ENCODE data around the gene ATG4D. TPM values are rescaled to one million over a fixed set of nuclear protein-coding genes. Genes with fewer than 3 reads are reported as not detected.
A peak's percentile ranks its signal among the peaks of the same experiment; 100 is the strongest.

Gene ATG4D
- polyA plus RNA-seq, 1 experiment: 13.0 TPM

DNA sequence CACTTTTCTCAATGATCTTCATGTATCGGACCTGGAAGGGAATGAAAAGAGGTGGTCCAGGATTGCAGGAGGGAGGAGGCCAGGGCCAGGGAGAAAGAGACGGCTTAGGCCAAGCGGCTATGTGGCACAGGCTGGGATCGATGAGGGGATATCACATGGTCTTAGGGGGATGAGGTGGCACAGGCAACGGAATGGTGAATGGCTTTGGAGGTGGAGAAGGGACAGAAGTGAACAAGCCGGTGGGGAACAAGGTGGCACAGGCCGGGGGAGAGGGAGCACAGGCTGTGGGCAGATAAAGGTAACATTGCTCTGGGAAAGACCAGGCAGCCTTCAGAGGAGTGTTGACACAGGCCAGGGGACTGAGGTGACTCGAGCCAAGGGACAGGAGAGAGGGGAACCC lies 30.8 kb downstream of the ATG4D start:
- H3K4me3 ChIP-seq (ENCODE audit: low read depth, low read length): no peak overlapping the region
- H3K27me3 ChIP-seq (ENCODE audit: control insufficient read depth, insufficient read depth, low read length): no peaks in the 10 kb centered on the region
- H3K36me3 ChIP-seq (ENCODE audit: control insufficient read depth, insufficient read depth, low read length): no peaks in the 10 kb centered on the region
- no peak for DNase-seq (ENCODE audit: low read depth)
- TF ChIP-seq, protein P1, sequence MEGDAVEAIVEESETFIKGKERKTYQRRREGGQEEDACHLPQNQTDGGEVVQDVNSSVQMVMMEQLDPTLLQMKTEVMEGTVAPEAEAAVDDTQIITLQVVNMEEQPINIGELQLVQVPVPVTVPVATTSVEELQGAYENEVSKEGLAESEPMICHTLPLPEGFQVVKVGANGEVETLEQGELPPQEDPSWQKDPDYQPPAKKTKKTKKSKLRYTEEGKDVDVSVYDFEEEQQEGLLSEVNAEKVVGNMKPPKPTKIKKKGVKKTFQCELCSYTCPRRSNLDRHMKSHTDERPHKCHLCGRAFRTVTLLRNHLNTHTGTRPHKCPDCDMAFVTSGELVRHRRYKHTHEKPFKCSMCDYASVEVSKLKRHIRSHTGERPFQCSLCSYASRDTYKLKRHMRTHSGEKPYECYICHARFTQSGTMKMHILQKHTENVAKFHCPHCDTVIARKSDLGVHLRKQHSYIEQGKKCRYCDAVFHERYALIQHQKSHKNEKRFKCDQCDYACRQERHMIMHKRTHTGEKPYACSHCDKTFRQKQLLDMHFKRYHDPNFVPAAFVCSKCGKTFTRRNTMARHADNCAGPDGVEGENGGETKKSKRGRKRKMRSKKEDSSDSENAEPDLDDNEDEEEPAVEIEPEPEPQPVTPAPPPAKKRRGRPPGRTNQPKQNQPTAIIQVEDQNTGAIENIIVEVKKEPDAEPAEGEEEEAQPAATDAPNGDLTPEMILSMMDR (IDR thresholded peaks at IDR 0.05; ENCODE audit: insufficient read depth, low read depth, low read length): no peak
- CTCF ChIA-PET: interaction anchor here (0.7 to 12.5 kb wide), 6 partner anchors 21 to 157 kb away, joined by 3 to 374 read pairs (median 4); no protein-coding TSS in a partner anchor
- POLR2A ChIA-PET: no interaction called here

DNA sequence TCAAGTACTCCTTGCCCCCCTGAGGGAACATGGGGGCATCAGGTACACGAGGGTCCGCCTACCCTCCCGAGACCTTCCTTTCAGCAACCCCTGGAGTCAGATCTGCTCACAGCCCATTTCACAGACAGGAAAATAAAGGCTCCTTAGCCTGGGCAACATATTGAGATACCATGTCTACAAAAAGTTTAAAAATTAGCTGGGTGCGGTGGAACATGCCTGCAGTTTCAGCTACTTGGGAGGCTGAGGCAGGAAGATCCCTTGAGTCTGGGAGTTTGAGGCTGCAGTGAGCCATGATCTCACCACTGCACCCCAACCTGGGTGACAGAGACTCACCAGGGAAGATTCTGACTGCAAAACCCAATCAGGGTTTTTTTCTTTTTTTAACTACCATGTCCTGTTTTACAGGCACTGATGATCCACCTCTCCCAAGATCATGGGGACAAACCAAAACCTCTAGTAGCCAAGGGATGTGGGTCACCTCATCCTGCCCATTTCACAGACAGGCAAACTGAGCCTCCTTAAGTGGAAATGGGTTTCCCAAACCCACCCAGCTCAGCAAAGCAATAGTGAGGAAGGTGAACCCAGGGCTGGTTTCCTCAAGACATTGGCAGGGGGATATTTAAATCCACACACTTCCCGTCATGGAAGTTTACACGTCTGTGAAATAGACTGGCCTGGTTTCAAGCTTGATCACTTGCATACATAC lies 31.5 kb downstream of the ATG4D start:
- ChIA-PET CTCF (interaction anchor here (1.0 to 12.5 kb wide), 5 partner anchors 20 to 124 kb away, joined by 3 to 374 read pairs (median 4); no protein-coding TSS in a partner anchor), POLR2A (no interaction called here)
- Histone ChIP-seq H3K4me3 (ENCODE audit: low read depth, low read length) (no peak overlapping the region), H3K36me3 (ENCODE audit: control insufficient read depth, insufficient read depth, low read length) (no peaks in the 10 kb centered on the region), H3K27me3 (ENCODE audit: control insufficient read depth, insufficient read depth, low read length) (no peaks in the 10 kb centered on the region)
- no peak for DNase-seq (ENCODE audit: low read depth)
- TF ChIP-seq, protein P1 (IDR thresholded peaks at IDR 0.05; ENCODE audit: insufficient read depth, low read depth, low read length): no peak

DNA sequence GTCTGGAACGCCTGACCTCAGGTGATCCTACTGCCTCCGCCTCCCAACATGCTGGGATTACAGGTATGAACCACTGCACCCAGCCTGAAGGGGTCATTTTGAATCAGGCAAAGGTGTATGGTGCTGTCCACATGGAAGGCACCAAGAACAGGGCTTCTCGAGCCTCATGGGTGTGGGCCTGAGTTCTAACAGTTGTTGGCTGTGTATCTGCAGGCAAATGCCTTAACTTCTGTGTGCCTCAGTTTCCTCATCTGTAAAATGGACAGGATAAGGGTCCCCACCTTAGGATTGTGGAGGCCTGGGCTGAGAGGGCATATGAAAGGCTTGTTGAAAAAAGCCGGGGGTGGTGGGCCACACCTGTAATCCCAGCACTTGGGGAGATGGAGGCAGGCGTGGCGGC lies 34.2 kb downstream of the ATG4D start:
- ChIA-PET CTCF (interaction anchor here (4.7 to 12.5 kb wide), 2 partner anchors 67 to 121 kb away, joined by 115 to 374 read pairs; partner anchors contain the start of gene QTRT1), POLR2A (no interaction called here)
- H3K36me3 ChIP-seq (ENCODE audit: control insufficient read depth, insufficient read depth, low read length): no peaks in the 10 kb centered on the region
- DNase-seq (ENCODE audit: low read depth): no peak
- H3K27me3 ChIP-seq (ENCODE audit: control insufficient read depth, insufficient read depth, low read length): no peaks in the 10 kb centered on the region
- H3K4me3 ChIP-seq (ENCODE audit: low read depth, low read length): no peak overlapping the region
- TF ChIP-seq, protein P1 (IDR thresholded peaks at IDR 0.05; ENCODE audit: insufficient read depth, low read depth, low read length): no peak

DNA sequence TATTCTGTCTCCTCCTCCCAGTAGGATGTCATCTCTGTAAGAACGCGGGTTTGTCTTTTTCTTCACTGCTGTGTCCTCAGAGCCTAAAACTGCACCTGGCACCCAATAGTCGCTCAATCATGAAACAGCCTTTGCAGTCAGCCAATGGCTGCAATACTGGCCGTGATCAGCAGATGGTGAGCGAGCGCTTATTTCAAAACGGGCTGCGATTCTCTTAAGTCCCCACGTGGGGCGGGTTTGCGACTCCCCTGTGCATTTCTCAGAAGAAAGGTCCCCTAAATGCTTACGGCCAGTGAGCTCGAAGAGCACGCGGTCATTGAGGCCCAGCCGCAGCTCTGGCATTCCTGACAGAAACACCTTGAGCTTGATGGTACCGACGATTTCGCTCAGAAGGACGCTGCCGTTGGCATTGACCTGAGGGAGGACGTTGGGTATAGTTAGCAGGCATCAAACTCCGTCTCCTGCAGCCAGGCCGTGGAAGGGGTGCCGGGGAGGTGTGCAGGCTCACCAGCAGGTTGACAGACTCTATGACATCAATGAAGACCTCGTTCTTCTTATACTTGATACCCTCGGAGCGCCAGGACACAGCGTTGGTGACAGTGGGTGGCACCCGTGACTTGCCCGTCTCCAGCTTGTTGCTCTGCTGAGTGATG lies 37.4 kb downstream of the ATG4D start:
- Histone ChIP-seq H3K36me3 (ENCODE audit: control insufficient read depth, insufficient read depth, low read length) (no peaks in the 10 kb centered on the region), H3K27me3 (ENCODE audit: control insufficient read depth, insufficient read depth, low read length) (no peaks in the 10 kb centered on the region), H3K4me3 (ENCODE audit: low read depth, low read length) (no peak overlapping the region)
- ChIA-PET CTCF (interaction anchor here (0.6 to 12.5 kb wide), 45 partner anchors 8 to 174 kb away, joined by 3 to 374 read pairs (median 4); partner anchors contain the start of genes DNM2, KRI1, QTRT1 and S1PR5), POLR2A (no interaction called here)
- TF ChIP-seq, protein P1 (IDR thresholded peaks at IDR 0.05; ENCODE audit: insufficient read depth, low read depth, low read length): peak; percentile 97
- peak; percentile 46 for DNase-seq (ENCODE audit: low read depth)

DNA sequence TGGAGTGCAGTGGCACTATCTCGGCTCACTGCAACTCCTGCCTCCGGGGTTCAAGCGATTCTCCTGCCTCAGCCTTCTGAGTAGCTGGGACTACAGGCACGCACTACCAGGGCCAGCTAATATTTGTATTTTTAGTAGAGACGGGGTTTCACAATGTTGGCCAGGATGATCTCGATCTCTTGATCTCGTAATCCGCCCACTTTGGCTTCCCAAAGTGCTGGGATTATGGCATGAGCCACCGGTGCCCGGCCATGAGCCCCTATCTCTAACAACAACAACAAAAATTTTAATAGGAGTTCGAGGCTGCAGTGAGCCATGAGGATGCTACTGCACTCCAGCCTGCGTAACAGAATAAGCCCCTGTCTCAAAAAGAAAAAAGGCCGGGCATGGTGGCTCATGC lies 38.4 kb downstream of the ATG4D start:
- CTCF ChIA-PET: interaction anchor here (0.7 to 12.5 kb wide), 25 partner anchors 9 to 158 kb away, joined by 3 to 374 read pairs (median 5); partner anchors contain the start of genes KRI1 and QTRT1

More for the DNA sequence above, 38.4 kb downstream of the ATG4D start:
- TF ChIP-seq, protein P1 (IDR thresholded peaks at IDR 0.05; ENCODE audit: insufficient read depth, low read depth, low read length): no peak
- peaks cover 4% of the 10 kb centered on the region for H3K27me3 ChIP-seq (ENCODE audit: control insufficient read depth, insufficient read depth, low read length)
- POLR2A ChIA-PET: no interaction called here
- DNase-seq (ENCODE audit: low read depth): no peak
- no peaks in the 10 kb centered on the region for H3K36me3 ChIP-seq (ENCODE audit: control insufficient read depth, insufficient read depth, low read length)
- no peak overlapping the region for H3K4me3 ChIP-seq (ENCODE audit: low read depth, low read length)

All from BJ (cell line).